ENCODE results near the gene HSPA14.
"Not testable (repeated sequence)": the region's sequence is repeated elsewhere in the genome, so short reads cannot be mapped to it uniquely, and the experiment has no call there.

Gene HSPA14, protein sequence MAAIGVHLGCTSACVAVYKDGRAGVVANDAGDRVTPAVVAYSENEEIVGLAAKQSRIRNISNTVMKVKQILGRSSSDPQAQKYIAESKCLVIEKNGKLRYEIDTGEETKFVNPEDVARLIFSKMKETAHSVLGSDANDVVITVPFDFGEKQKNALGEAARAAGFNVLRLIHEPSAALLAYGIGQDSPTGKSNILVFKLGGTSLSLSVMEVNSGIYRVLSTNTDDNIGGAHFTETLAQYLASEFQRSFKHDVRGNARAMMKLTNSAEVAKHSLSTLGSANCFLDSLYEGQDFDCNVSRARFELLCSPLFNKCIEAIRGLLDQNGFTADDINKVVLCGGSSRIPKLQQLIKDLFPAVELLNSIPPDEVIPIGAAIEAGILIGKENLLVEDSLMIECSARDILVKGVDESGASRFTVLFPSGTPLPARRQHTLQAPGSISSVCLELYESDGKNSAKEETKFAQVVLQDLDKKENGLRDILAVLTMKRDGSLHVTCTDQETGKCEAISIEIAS

DNA sequence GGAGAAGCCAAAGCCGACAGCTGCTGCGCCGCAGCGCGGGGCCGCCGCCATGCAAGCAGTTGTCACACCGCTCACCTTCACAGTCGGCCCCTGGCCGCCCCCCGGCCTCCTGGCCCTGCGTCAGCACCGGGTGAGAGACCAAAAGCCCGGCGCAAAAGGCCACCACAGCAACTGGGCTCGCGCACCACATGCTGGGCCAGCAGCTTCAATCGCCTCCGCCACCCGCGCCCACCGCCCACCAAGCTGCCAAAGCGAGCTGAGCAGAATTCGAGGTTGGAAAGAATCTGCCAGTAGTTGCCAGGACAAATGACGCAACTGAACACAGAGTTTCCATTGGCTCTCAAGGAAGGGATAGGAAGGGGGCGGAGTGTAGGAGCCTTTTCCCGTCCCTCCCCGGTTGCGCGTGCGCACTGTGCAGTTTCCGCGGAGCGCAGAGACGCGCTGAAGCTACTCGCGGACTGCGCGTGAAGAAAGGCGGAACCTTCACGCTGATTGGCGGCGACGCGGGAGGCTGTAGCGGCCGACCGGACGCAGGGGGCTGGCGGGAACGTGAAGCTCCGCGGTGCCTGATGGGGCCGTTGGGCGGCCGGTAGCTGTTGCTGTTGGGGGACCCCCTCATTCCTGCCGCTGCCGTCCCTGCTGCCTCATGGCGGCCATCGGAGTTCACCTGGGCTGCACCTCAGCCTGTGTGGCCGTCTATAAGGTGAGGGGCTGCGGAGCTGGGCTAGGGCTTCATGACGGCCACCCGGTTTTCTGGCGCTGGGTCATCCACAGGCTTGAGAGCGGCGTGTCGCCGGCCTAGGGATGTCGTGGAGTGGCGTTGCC is at the start of gene HSPA14, which contains the start of the genes CDNF and MSANTD7:
HSPA14 (plus strand) TSS at position 550 of the 825 bp plus-strand sequence; CDS start at position 647, 97 bp downstream.
CDNF (minus strand) TSS at position 281 of the 825 bp plus-strand sequence; CDS start at position 190, 91 bp downstream.
MSANTD7 (plus strand) TSS at position 550 of the 825 bp plus-strand sequence. CDS start 3,979 bp downstream, outside the sequence.
- H3K4me3 ChIP-seq: peak within 1 kb of the TSS; percentile 98
- H3K36me3 ChIP-seq (replicated peaks): peaks cover 34% of the 10 kb centered on the region
- H3K9me3 ChIP-seq: no peaks in the 10 kb centered on the region
- no peaks in the 10 kb centered on the region for H3K27me3 ChIP-seq (ENCODE audit: low read depth)
- in situ Hi-C loops (cut with MboI; ENCODE audit: low sequenced_read_pairs): no loop called here
- peaks cover 11% of the 10 kb centered on the region for H3K4me1 ChIP-seq
- DNase-seq (ENCODE audit: low spot score in 2 of 2): peak; percentile 98

DNA sequence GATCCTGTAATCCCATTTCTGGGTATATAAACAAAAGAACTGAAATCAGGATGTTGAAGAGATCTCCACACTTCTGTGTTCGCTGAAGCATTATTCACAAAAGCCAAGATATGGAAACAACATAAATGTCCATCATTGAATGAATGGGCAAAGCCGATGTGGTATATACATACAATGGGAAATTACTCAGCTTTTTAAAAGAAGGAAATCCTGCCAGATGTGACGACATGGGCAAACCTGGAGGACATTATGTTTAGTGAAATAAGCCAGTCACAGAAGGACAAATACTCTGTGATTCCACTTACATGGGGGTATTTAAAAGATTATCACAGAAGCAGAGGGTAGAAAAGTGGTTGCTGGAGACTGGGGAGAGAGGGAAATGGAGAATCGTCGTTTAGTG is 39.5 kb upstream of the HSPA14 start:
- Histone ChIP-seq H3K9me3 (no peaks in the 10 kb centered on the region), H3K4me1 (no peaks in the 10 kb centered on the region), H3K36me3 (replicated peaks) (no peaks in the 10 kb centered on the region), H3K27me3 (ENCODE audit: low read depth) (peaks cover 16% of the 10 kb centered on the region), H3K4me3 (no peak overlapping the region)
- no peak for DNase-seq (ENCODE audit: low spot score in 2 of 2)
- in situ Hi-C loops (cut with MboI; ENCODE audit: low sequenced_read_pairs): no loop called here

DNA sequence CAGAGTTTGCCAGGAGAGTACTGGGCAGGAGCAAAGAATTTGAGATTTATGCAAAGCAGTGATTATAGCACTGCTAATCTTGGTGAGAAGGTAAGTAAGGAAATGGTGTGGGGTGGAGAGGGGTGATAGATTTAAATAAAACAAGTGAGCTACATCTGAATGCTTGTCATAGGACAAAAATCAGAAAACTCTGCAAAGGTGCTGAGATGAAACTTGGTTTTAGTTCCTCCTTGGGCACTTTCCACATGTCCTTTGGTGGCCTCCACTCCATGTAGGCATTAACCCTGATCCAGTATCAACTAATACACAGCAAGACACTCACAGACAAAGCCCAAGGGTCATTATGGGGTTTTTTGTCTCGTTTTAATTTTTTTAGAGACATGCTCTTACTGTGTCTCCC is 37.7 kb upstream of the HSPA14 start:
- Histone ChIP-seq H3K4me1 (no peaks in the 10 kb centered on the region), H3K36me3 (replicated peaks) (no peaks in the 10 kb centered on the region), H3K9me3 (no peaks in the 10 kb centered on the region), H3K4me3 (no peak overlapping the region), H3K27me3 (ENCODE audit: low read depth) (peaks cover 16% of the 10 kb centered on the region)
- in situ Hi-C loops (cut with MboI; ENCODE audit: low sequenced_read_pairs): no loop called here
- no peak for DNase-seq (ENCODE audit: low spot score in 2 of 2)

DNA sequence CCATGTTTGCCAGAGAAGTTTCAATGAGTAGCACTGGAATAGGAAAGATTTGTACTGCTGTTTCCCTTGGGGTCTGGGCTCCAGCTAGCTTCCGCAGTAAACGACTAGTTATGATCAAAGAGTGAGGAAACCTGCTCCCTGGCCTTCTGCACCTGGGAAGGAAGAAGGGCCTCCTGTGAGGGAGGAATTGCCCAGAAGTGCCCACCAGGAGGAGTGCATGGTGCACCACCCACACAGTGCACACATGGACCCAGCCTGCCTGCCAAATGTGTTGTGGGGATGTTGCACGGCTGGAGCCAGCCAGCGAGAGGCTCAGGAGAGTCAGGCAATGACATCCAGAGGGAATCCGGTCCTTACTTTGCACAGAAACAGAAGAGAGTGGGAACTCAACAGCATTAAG is 36.4 kb upstream of the HSPA14 start:
- in situ Hi-C loops (cut with MboI; ENCODE audit: low sequenced_read_pairs): no loop called here
- Histone ChIP-seq H3K27me3 (ENCODE audit: low read depth) (peaks cover 16% of the 10 kb centered on the region), H3K9me3 (no peaks in the 10 kb centered on the region), H3K4me3 (no peak overlapping the region), H3K36me3 (replicated peaks) (no peaks in the 10 kb centered on the region), H3K4me1 (no peaks in the 10 kb centered on the region)
- DNase-seq (ENCODE audit: low spot score in 2 of 2): no peak

DNA sequence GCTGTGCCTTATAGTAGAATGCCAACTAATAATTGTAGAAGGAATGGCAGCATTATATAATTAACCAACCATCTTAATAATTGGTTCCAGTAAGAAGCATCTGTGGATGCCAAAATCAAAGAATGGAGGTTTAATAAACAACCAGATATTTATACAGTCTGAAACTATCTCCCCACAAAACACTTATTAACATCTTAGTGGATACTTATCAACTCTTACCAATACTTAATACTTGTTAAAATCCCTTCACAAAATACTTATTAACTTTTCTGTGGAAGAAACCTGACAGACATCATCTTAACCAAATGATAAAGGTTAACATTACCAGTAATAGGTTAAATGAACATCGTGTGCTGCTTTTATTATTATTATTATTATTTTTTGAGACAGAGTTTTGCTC is 34.3 kb upstream of the HSPA14 start:
- Histone ChIP-seq H3K9me3 (no peaks in the 10 kb centered on the region), H3K27me3 (ENCODE audit: low read depth) (peaks cover 5% of the 10 kb centered on the region; the same call in 1 of the 2 replicates), H3K4me1 (no peaks in the 10 kb centered on the region), H3K4me3 (no peak overlapping the region), H3K36me3 (replicated peaks) (no peaks in the 10 kb centered on the region)
- in situ Hi-C loops (cut with MboI; ENCODE audit: low sequenced_read_pairs): no loop called here
- no peak for DNase-seq (ENCODE audit: low spot score in 2 of 2)

DNA sequence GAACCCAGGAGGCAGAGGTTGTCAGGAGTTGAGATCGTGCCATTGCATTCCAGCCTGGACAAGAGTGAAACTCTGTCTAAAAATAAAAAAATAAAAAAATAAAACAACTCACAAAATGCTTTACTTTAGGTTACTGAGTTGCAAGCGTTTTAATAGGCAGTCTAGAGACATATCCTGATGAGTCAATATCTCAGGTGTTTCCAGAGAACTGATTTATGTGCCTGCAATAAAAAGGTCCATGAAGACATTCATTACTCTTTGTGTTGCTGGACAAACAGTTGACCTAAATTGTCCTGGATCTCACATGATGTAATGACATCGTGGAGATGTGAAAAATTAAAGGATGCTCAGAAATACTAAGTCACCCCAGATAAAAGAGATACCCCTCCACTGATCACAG is 31.8 kb upstream of the HSPA14 start:
- no peaks in the 10 kb centered on the region for H3K9me3 ChIP-seq
- 0 out of 2 replicates have a peak, but pooled peaks cover 2% of the 10 kb centered on the region for H3K27me3 ChIP-seq (ENCODE audit: low read depth)
- in situ Hi-C loops (cut with MboI; ENCODE audit: low sequenced_read_pairs): no loop called here
- no peaks in the 10 kb centered on the region for H3K4me1 ChIP-seq
- DNase-seq (ENCODE audit: low spot score in 2 of 2): no peak
- no peak overlapping the region for H3K4me3 ChIP-seq
- no peaks in the 10 kb centered on the region for H3K36me3 ChIP-seq (replicated peaks)

DNA sequence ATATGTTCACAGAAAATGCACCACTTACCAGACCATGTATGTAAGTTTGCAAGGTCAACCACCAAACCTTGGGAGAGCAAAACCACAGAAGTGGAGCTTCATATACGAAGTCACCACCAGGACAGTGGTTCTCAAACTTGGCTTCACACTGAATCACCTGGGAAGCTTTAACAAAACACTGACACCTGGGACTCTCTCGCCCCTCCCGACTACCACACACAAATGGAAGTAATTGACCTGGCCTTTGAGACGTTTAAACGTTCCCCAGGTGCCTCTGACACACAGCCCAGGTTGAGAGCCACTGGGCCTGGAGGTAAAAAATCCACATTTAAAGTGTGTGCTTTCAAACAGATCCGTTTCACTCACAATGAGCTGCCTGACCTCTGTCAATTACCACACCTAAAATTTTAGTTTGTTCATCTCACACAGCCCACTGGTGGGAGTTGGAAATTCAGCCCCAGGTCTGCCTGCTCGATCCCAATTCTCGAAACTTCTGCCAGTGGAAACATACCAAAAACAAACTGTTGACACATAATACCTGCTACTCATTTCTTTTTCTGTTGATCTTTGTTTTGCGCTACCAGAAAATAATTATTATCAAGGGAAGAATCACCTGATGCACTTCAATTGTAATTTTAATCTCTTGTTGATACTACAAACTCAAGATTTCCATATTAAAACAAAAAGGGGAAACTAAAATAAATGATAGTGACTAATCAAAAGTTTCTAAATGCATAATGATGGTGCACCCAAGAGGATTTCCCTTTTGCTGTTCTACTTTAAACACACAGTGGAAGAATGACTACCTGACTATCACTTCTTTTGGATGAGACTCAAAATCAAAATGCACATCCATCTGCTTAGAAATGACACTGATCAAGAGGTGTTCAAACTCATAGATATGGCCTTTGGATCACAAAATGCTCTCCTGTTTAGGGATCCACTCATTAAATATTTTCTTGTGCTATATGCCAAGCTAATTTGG is 26.8 kb upstream of the HSPA14 start:
- Histone ChIP-seq H3K9me3 (no peaks in the 10 kb centered on the region), H3K36me3 (replicated peaks) (no peaks in the 10 kb centered on the region), H3K4me1 (no peaks in the 10 kb centered on the region), H3K27me3 (ENCODE audit: low read depth) (no peaks in the 10 kb centered on the region), H3K4me3 (no peak overlapping the region)
- in situ Hi-C loops (cut with MboI; ENCODE audit: low sequenced_read_pairs): no loop called here
- no peak for DNase-seq (ENCODE audit: low spot score in 2 of 2)

DNA sequence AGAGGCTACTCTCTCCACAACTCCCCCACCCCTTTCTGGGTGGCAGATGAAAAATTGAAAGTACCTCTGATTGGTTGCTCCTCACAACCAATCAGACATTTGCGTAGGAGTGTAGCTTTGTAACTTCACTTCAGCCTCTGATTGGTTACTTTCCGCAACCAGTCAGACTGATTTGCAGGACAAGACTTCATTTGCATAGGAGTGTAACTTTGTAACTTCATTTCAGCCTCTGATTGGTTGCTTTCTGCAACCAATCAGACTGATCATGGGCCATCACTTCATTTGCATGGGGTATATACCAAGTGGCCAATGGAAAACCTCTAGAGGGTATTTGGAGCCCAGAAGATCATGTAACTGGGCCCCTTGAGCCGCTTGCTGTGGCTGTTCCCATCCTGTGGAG is 25.8 kb upstream of the HSPA14 start:
- Histone ChIP-seq H3K4me1 (no peaks in the 10 kb centered on the region), H3K27me3 (ENCODE audit: low read depth) (no peaks in the 10 kb centered on the region), H3K9me3 (no peaks in the 10 kb centered on the region), H3K4me3 (no peak overlapping the region), H3K36me3 (replicated peaks) (no peaks in the 10 kb centered on the region)
- in situ Hi-C loops (cut with MboI; ENCODE audit: low sequenced_read_pairs): no loop called here
- DNase-seq (ENCODE audit: low spot score in 2 of 2): no peak

DNA sequence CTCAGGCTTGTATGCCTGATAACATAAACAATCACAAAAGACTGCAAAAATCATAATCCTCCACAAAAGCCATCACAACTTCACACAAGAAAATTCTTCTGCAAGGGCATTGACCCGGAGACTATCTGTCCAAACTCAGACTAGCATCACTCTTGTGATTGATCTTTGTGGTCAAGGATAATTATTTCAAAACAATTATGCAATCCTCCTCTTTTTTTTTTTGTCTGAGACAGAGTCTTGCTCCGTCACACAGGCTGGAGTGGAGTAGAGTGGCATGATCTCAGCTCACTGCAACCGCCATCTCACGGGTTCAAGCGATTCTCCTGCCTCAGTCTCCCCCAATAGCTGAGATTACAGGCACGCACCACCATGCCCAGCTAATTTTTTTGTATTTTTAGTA is 22.4 kb upstream of the HSPA14 start:
- no peaks in the 10 kb centered on the region for H3K9me3 ChIP-seq
- no peak overlapping the region for H3K4me3 ChIP-seq
- no peaks in the 10 kb centered on the region for H3K36me3 ChIP-seq (replicated peaks)
- no peaks in the 10 kb centered on the region for H3K27me3 ChIP-seq (ENCODE audit: low read depth)
- in situ Hi-C loops (cut with MboI; ENCODE audit: low sequenced_read_pairs): no loop called here
- no peaks in the 10 kb centered on the region for H3K4me1 ChIP-seq
- DNase-seq (ENCODE audit: low spot score in 2 of 2): no peak

DNA sequence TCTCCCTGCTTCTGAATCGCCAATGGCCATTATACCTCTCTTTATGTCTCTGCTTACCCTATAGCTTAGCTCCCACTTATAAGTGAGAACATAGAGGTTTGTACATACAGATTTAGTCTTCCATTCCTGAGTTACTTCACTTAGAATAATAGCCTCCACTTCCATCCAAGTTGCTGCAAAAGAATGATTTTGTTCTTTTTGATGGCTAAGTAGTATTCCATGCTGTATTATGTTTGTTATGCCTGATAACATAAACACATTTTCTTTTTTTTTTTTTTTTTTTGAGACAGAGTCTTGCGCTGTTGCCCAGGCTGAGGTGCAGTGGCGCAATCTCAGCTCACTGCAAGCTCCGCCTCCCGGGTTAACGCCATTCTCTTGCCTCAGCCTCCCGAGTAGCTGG is 21.4 kb upstream of the HSPA14 start:
- H3K36me3 ChIP-seq (replicated peaks); H3K9me3 ChIP-seq; H3K4me1 ChIP-seq; H3K4me3 ChIP-seq; H3K27me3 ChIP-seq (ENCODE audit: low read depth); in situ Hi-C loops (cut with MboI; ENCODE audit: low sequenced_read_pairs); DNase-seq (ENCODE audit: low spot score in 2 of 2): not testable (repeated sequence)

DNA sequence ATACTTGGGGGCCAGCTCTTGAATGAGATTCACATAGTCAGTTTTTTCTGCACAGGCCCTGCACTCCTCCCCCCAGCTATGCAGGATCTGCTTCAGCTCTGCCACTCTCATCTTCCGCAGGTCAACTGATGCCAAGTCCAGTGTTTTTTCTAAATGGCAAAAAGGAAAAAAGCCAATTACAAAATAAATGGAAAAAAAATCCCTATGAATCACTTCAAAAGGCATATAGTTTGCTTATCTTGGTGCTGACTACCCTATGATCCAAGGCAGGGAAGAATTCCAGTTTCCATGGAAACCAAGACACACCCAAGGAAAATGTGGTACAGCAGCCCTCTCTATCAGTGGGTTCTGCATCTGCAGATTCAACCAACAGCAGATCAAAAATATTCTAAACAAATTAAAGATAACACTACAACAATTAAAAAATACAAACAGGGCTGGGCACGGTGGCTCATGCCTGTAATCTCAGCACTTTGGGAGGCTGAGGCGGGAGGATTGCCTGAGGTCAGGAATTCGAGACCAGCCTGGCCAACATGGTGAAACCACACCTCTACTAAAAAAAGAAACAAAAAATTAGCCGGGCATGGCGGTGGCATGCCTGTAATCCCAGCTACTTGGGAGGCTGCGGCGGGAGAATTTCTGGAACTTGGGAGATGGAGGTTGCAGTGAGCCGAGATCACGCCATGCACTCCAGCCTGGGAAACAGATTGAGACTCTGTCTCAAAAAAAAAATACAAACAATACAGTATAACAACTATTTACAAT is 17.9 kb upstream of the HSPA14 start:
- H3K4me1 ChIP-seq: no peaks in the 10 kb centered on the region
- no peaks in the 10 kb centered on the region for H3K27me3 ChIP-seq (ENCODE audit: low read depth)
- H3K9me3 ChIP-seq: no peaks in the 10 kb centered on the region
- in situ Hi-C loops (cut with MboI; ENCODE audit: low sequenced_read_pairs): loop anchor here (10.0 kb wide), 1 partner anchor 315 kb away; no protein-coding TSS in a partner anchor
- no peak overlapping the region for H3K4me3 ChIP-seq
- H3K36me3 ChIP-seq (replicated peaks): no peaks in the 10 kb centered on the region
- no peak for DNase-seq (ENCODE audit: low spot score in 2 of 2)

DNA sequence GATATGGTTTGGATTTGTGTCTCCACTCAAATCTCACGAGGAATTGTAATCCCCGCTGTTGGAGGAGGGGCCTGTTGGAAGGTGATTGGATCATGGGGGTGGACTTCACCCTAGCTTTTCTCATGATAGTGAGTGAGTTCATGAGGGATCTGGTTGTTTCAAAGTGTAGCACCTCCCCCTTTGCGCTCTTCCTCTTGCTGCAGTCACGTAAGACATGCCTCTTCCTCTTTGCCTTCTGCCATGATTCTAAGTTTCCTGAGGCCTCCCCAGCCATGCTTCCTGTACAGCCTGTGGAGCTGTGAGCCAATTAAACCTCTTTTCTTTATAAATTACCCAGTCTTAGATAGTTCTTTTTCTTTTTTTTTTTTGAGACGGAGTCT is 17.3 kb upstream of the HSPA14 start:
- H3K9me3 ChIP-seq: no peaks in the 10 kb centered on the region
- H3K36me3 ChIP-seq (replicated peaks): no peaks in the 10 kb centered on the region
- no peaks in the 10 kb centered on the region for H3K27me3 ChIP-seq (ENCODE audit: low read depth)
- no peak for DNase-seq (ENCODE audit: low spot score in 2 of 2)
- in situ Hi-C loops (cut with MboI; ENCODE audit: low sequenced_read_pairs): loop anchor here (10.0 kb wide), 1 partner anchor 316 kb away; no protein-coding TSS in a partner anchor
- H3K4me3 ChIP-seq: no peak overlapping the region
- H3K4me1 ChIP-seq: no peaks in the 10 kb centered on the region

Measured in HAP-1 (cell line).